ENCODE data around the gene CCT3. TPM values are rescaled to one million over a fixed set of nuclear protein-coding genes. Genes with fewer than 3 reads are reported as not detected.

The CCT3 gene
- polyA plus RNA-seq, 1 of the 3 experiments (the other 2 are of a cell fraction), result 295 TPM

GRCh38 chr1:156276966-156277381, 61.1 kb downstream of the CCT3 start (continued):
- TF ChIP-seq REST (IDR thresholded peaks at IDR 0.05; ENCODE audit: low read depth, low read length) (no peak), POLR2AphosphoS5 (IDR thresholded peaks at IDR 0.05; ENCODE audit: low read depth, low read length) (no peak), MXI1 (IDR thresholded peaks at IDR 0.05; ENCODE audit: low read depth, low read length) (no peak)

- Histone ChIP-seq H3K4me1 (ENCODE audit: control insufficient read depth in 1 of 2, insufficient read depth in 2 of 2, low read depth in 1 of 2, low read length in 1 of 2) (peaks cover 6 to 8% of the 10 kb centered on the region in 2 experiments; a peak in 2 of 4 replicates), H3K27me3 (ENCODE audit: insufficient read depth) (no peaks in the 10 kb centered on the region), H3K9ac (no peak overlapping the region), H3K9me3 (no peaks in the 10 kb centered on the region), H3K9me2 (no peaks in the 10 kb centered on the region), H3F3A (replicated peaks; ENCODE audit: insufficient read depth) (peaks cover 13% of the 10 kb centered on the region), H3K36me3 (replicated peaks in 1 of 2; ENCODE audit: control insufficient read depth in 1 of 2, insufficient read depth in 2 of 2, low read length in 1 of 2) (peaks cover 60 to 71% of the 10 kb centered on the region in 2 experiments), H2AFZ (ENCODE audit: low read depth) (no peak overlapping the region), H3K79me2 (ENCODE audit: insufficient read depth) (peaks cover 44% of the 10 kb centered on the region), H4K20me1 (ENCODE audit: insufficient read depth) (peaks cover 27% of the 10 kb centered on the region), H3K4me2 (no peak overlapping the region), H3K27ac (ENCODE audit: low read depth in 2 of 2, low read length in 1 of 2) (no peak overlapping the region), H3K4me3 (ENCODE audit: low read depth in 2 of 2, low read length in 1 of 2) (no peak overlapping the region)
- TF ChIP-seq NFIC (IDR thresholded peaks at IDR 0.05; ENCODE audit: borderline replicate concordance) (no peak), NRF1 (IDR thresholded peaks at IDR 0.05; ENCODE audit: low read depth, low read length) (no peak)
- DNase-seq, result no peak
- CTCF ChIA-PET, result interaction anchor here (0.7 to 1.5 kb wide), 4 partner anchors 16 to 153 kb away, joined by 3 to 5 read pairs (median 3); no protein-coding TSS in a partner anchor
- POLR2A ChIA-PET, result interaction anchor here (1.0 kb wide), 1 partner anchor 19 kb away, joined by 3 read pairs; no protein-coding TSS in a partner anchor
Observed at GRCh38 chr1:156276532-156276931, 61.6 kb downstream of the CCT3 start.

- Histone ChIP-seq H3K9me3 (no peaks in the 10 kb centered on the region), H3K27me3 (ENCODE audit: insufficient read depth) (no peaks in the 10 kb centered on the region), H3F3A (replicated peaks; ENCODE audit: insufficient read depth) (peaks cover 19% of the 10 kb centered on the region), H3K27ac (ENCODE audit: low read depth in 2 of 2, low read length in 1 of 2) (no peak overlapping the region), H3K4me3 (ENCODE audit: low read depth in 2 of 2, low read length in 1 of 2) (no peak overlapping the region), H3K4me2 (no peak overlapping the region), H3K9ac (no peak overlapping the region), H3K36me3 (replicated peaks in 1 of 2; ENCODE audit: control insufficient read depth in 1 of 2, insufficient read depth in 2 of 2, low read length in 1 of 2) (peaks cover 69 to 81% of the 10 kb centered on the region in 2 experiments), H3K9me2 (no peaks in the 10 kb centered on the region), H3K4me1 (ENCODE audit: control insufficient read depth in 1 of 2, insufficient read depth in 2 of 2, low read depth in 1 of 2, low read length in 1 of 2) (no peaks in the 10 kb centered on the region), H2AFZ (ENCODE audit: low read depth) (no peak overlapping the region), H3K79me2 (ENCODE audit: insufficient read depth) (no peaks in the 10 kb centered on the region), H4K20me1 (ENCODE audit: insufficient read depth) (no peaks in the 10 kb centered on the region)
- POLR2A ChIA-PET, result no interaction called here
- no peak for DNase-seq
- CTCF ChIA-PET, result interaction anchor here (2.2 to 3.9 kb wide), 2 partner anchors 10 to 49 kb away, joined by 8 to 24 read pairs; no protein-coding TSS in a partner anchor
- WGBS (ENCODE audit: low lambda C conversion rate), result 100% methylated on average over 2 of the region's 3 CpGs
- TF ChIP-seq FOSL2 (IDR thresholded peaks at IDR 0.05; ENCODE audit: borderline replicate concordance, low read depth), result no peak
- TF ChIP-seq JUND (IDR thresholded peaks at IDR 0.05), result no peak
- TF ChIP-seq CTCF (IDR thresholded peaks at IDR 0.05), result no peak
- no peak for TF ChIP-seq RCOR1 (IDR thresholded peaks at IDR 0.05; ENCODE audit: low read length)
- TF ChIP-seq ZBTB33 (IDR thresholded peaks at IDR 0.05; ENCODE audit: borderline replicate concordance, low read depth), result no peak
- no peak for TF ChIP-seq RXRA (IDR thresholded peaks at IDR 0.05; ENCODE audit: borderline replicate concordance, low read depth)
- TF ChIP-seq MXI1 (IDR thresholded peaks at IDR 0.05; ENCODE audit: low read depth, low read length), result no peak
- no peak for TF ChIP-seq GATA2 (CRISPR knock-in tag; IDR thresholded peaks at IDR 0.05)
- TF ChIP-seq FOXM1 (IDR thresholded peaks at IDR 0.05; ENCODE audit: low read depth), result no peak
- TF ChIP-seq EZH2phosphoT487 (IDR thresholded peaks at IDR 0.05; ENCODE audit: borderline replicate concordance, low read depth), result no peak
- no peak for TF ChIP-seq FOXJ3 (CRISPR knock-in tag; IDR thresholded peaks at IDR 0.05)
- TF ChIP-seq USF1 (IDR thresholded peaks at IDR 0.05; ENCODE audit: borderline replicate concordance, low read depth), result no peak
Observed at GRCh38 chr1:156270314-156270713, 67.8 kb downstream of the CCT3 start.
